Smooth muscle cell (in vitro differentiated cells): ENCODE measurements around the gene LIX1. TPM values are rescaled to one million over a fixed set of nuclear protein-coding genes. Genes with fewer than 3 reads are reported as not detected.
"Not testable (repeated sequence)": the region's sequence is repeated elsewhere in the genome, so short reads cannot be mapped to it uniquely, and the experiment has no call there.

Experiments
- DNase-seq: peaks from one replicate; lab custom pipeline; 2025; ENCODE audit not compliant: unreplicated experiment; lab: John Stamatoyannopoulos, UW
- H2AFZ ChIP-seq: fragments of 200-600 bp; sonication (generic); 2 replicates; pipeline ENCODE4 v1.6.0; 2016; ENCODE audit warnings: antibody characterized with exemption, low read depth, mild to moderate bottlenecking
- H3F3A ChIP-seq: fragments of 200-600 bp; sonication (generic); 2 replicates; pipeline ENCODE4 v1.6.0; 2017; ENCODE audit warnings: antibody characterized with exemption, low read depth
- H3K27ac ChIP-seq: fragments of 200-600 bp; sonication (generic); 2 replicates; pipeline ENCODE4 v1.5.1; 2016; ENCODE audit warnings: low read depth, mild to moderate bottlenecking
- H3K27me3 ChIP-seq: fragments of 200-600 bp; sonication (generic); 2 replicates; pipeline ENCODE4 v1.6.1; 2016; ENCODE audit warnings: low read depth, mild to moderate bottlenecking
- H3K36me3 ChIP-seq: fragments of 200-600 bp; sonication (generic); 2 replicates; pipeline ENCODE4 v1.5.1; 2016; ENCODE audit warnings: low read depth
- H3K4me1 ChIP-seq: fragments of 200-600 bp; sonication (generic); 2 replicates; pipeline ENCODE4 v1.5.1; 2016; ENCODE audit warnings: low read depth
- H3K4me2 ChIP-seq: fragments of 200-600 bp; sonication (generic); 2 replicates; pipeline ENCODE4 v1.6.0; 2016; ENCODE audit warnings: mild to moderate bottlenecking
- H3K4me3 ChIP-seq: fragments of 200-600 bp; sonication (generic); 2 replicates; pipeline ENCODE4 v1.5.1; 2016; ENCODE audit warnings: mild to moderate bottlenecking
- H3K79me2 ChIP-seq: fragments of 200-600 bp; sonication (generic); 2 replicates; pipeline ENCODE4 v1.6.0; 2016; ENCODE audit warnings: low read depth, mild to moderate bottlenecking
- H3K9ac ChIP-seq: fragments of 200-600 bp; sonication (generic); 2 replicates; pipeline ENCODE4 v1.6.0; 2016; ENCODE audit warnings: low read depth
- H3K9me3 ChIP-seq: fragments of 200-600 bp; sonication (generic); replicated peaks from 2 replicates; pipeline ENCODE4 v1.5.1; 2016; ENCODE audit warnings: low read depth
- H4K20me1 ChIP-seq: fragments of 200-600 bp; sonication (generic); 2 replicates; pipeline ENCODE4 v1.6.0; 2016; ENCODE audit warnings: low read depth
- WGBS: methylation state at CpG from one replicate; pipeline ENCODE4 v1.1.7; 2016; ENCODE audit warnings: low lambda C conversion rate; 5-methylcytosine and 5-hydroxymethylcytosine counted together
- polyA plus RNA-seq: library from polyadenylated mRNA; unstranded; fragments of >200 nt; fragmentation: Nextera tagmentation; extraction: Ambion mirVana; gene quantifications from 2 replicates; pipeline ENCODE4 v1.2.1, GENCODE V29; 2016
- total RNA-seq: library from RNA; depleted of rRNA; stranded (reverse); fragments of >200 nt; gene quantifications from 2 replicates; pipeline ENCODE4 v1.2.3, GENCODE V29; 2014
- TF ChIP-seq, protein P1 (sequence below): fragments of 200-600 bp; sonication (generic); IDR thresholded peaks from 2 replicates; pipeline ENCODE4 v1.5.1; 2017; ENCODE audit warnings: borderline replicate concordance, mild to moderate bottlenecking, antibody characterized with exemption; ENCODE audit not compliant: insufficient read depth, poor library complexity, severe bottlenecking

LIX1 gene
- total and polyA plus RNA-seq, 2 experiments from 2014 or later, result 20.1 to 21.8 TPM

DNA sequence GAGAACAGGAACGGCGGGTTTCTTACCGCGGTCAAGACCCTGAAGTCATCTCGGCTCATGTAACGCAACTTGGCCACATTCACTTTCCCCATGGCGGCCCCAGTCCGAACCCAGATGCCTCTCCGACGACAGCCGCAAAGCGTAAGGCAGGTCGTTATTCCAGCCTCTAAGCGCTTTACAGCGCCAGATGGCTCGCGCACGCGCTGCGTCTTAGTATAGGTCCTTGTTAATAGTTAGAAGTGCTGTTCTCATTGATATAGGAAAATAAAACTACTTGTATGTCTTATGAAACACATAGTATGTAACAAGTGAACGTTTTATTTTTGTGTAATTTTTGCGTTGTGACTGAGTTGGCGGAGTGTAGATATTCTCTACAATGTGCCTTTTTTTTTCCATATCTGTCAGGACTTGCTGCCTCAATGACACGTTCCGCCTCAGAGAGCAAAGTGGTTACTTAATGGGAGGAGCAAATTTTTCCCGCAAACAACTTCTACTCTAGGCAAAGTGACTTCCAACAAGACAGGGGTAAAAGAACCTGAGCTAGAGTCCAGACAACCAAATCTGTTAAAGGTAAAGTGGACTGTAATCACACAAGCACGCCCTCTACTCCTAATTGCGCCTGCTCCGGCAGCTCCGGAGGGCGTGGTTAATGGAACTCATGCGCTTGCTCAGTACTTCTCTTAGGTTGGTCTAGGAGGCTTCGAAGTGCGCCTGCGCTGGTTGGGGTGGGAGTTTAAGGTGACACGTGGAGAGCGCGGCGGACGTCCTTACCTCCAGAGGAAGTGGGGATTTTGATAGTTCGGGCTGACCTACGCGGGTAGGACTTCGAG lies 40.9 kb upstream of the LIX1 start, which contains the start of gene RIOK2:
RIOK2 (minus strand) TSS at position 148 of the 830 bp plus-strand sequence; CDS start at position 92, 56 bp downstream.
- H4K20me1 ChIP-seq, result peaks cover 24% of the 10 kb centered on the region
- peak within 1 kb of the TSS; percentile 91 for H3K4me3 ChIP-seq
- no peaks in the 10 kb centered on the region for H3K27me3 ChIP-seq
- TF ChIP-seq, protein P1, sequence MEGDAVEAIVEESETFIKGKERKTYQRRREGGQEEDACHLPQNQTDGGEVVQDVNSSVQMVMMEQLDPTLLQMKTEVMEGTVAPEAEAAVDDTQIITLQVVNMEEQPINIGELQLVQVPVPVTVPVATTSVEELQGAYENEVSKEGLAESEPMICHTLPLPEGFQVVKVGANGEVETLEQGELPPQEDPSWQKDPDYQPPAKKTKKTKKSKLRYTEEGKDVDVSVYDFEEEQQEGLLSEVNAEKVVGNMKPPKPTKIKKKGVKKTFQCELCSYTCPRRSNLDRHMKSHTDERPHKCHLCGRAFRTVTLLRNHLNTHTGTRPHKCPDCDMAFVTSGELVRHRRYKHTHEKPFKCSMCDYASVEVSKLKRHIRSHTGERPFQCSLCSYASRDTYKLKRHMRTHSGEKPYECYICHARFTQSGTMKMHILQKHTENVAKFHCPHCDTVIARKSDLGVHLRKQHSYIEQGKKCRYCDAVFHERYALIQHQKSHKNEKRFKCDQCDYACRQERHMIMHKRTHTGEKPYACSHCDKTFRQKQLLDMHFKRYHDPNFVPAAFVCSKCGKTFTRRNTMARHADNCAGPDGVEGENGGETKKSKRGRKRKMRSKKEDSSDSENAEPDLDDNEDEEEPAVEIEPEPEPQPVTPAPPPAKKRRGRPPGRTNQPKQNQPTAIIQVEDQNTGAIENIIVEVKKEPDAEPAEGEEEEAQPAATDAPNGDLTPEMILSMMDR, result no peak
- H3K36me3 ChIP-seq, result peaks cover 5% of the 10 kb centered on the region
- under 1% methylated on average over 44 of the region's 44 CpGs for WGBS
- H3K4me2 ChIP-seq, result peak within 1 kb of the TSS; percentile 89
- peaks cover 38% of the 10 kb centered on the region for H3K79me2 ChIP-seq
- H3K9ac ChIP-seq, result peak within 1 kb of the TSS; percentile 93
- peak; percentile 46 for DNase-seq
- peak within 1 kb of the TSS; percentile 94 for H3K27ac ChIP-seq
- H3K4me1 ChIP-seq, result peaks cover 12% of the 10 kb centered on the region
- no peaks in the 10 kb centered on the region for H3K9me3 ChIP-seq
- H2AFZ ChIP-seq, result peak within 1 kb of the TSS; percentile 98
- H3F3A ChIP-seq, result no peaks in the 10 kb centered on the region

DNA sequence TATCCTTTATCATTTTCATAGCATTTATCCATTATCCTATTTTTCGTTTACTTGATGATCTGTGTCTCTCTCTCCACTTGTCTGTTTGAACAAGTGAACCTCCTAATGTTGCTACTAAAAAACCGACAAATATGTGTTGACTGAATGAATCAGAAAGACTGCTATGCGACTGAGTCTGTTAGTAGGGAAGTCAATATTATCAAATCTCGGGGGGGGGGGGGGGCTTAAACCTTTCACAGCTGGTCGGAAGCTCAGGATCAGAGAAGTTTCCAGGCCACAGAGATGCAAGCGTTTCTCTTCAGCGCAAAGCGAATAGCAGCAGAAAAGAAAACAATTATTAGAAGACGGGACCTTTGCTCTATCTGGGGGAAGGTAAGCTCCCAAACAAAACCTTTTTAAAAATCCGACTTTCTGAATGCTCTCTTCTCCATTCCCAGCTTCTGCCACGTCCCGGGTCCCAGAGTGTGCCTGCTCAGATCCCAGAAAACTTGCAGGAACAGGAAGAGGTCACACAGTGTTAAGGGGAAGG lies 40.2 kb upstream of the LIX1 start:
- DNase-seq, result no peak
- TF ChIP-seq, protein P1, result no peak

DNA sequence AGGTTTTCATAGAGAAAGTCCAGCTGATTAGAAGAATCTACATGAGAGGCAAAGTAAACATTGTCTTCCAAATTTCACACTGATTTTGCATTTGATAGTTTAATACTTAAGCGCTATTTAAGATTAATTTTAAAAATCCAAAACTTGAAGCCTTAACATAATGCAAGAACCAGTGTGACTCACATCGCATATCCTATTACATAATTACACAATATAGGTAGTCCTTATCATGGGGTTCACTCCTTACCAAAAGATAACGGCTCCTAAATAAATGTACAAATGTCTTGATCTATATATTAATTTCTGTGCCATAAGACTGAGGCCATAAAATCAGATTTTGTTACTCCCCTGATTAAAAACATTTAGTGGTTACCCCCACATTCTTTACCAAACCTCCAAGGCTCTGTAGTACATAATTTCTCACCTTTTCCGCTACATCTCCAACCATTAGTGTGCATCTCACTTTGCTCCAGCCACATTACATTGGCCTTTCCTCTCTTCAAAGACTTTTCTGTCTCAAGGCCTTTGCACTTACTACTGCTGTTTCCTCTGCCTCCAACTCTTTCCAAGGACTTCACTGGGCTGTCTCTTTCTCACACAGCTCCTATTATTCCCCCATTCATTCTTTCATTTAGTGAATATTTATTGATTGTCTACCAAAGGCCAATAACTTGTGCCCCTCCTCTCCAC lies 39.6 kb upstream of the LIX1 start:
- H3K9me3 ChIP-seq, result no peaks in the 10 kb centered on the region
- no peak overlapping the region for H2AFZ ChIP-seq
- 89% methylated on average over 4 of the region's 4 CpGs for WGBS
- H3K36me3 ChIP-seq, result peaks cover 12% of the 10 kb centered on the region
- no peak for DNase-seq
- TF ChIP-seq, protein P1, result no peak
- H3K9ac ChIP-seq, result peak overlapping the region; percentile 93
- H3K4me3 ChIP-seq, result peak overlapping the region; percentile 91
- peak overlapping the region; percentile 89 for H3K4me2 ChIP-seq
- peak overlapping the region; percentile 94 for H3K27ac ChIP-seq
- H3K79me2 ChIP-seq, result peaks cover 38% of the 10 kb centered on the region
- H3K4me1 ChIP-seq, result peaks cover 12% of the 10 kb centered on the region
- no peaks in the 10 kb centered on the region for H3F3A ChIP-seq
- no peaks in the 10 kb centered on the region for H3K27me3 ChIP-seq
- H4K20me1 ChIP-seq, result peaks cover 24% of the 10 kb centered on the region

More for the DNA sequence above, 40.2 kb upstream of the LIX1 start:
- peak overlapping the region; percentile 91 for H3K4me3 ChIP-seq
- peaks cover 38% of the 10 kb centered on the region for H3K79me2 ChIP-seq
- peaks cover 12% of the 10 kb centered on the region for H3K4me1 ChIP-seq
- no peaks in the 10 kb centered on the region for H3F3A ChIP-seq
- peak overlapping the region; percentile 89 for H3K4me2 ChIP-seq
- peak overlapping the region; percentile 98 for H2AFZ ChIP-seq
- H3K9ac ChIP-seq, result peak overlapping the region; percentile 93
- H3K36me3 ChIP-seq, result peaks cover 6% of the 10 kb centered on the region
- no peaks in the 10 kb centered on the region for H3K27me3 ChIP-seq
- peaks cover 24% of the 10 kb centered on the region for H4K20me1 ChIP-seq
- peak overlapping the region; percentile 94 for H3K27ac ChIP-seq
- under 1% methylated on average over 12 of the region's 12 CpGs for WGBS
- no peaks in the 10 kb centered on the region for H3K9me3 ChIP-seq

DNA sequence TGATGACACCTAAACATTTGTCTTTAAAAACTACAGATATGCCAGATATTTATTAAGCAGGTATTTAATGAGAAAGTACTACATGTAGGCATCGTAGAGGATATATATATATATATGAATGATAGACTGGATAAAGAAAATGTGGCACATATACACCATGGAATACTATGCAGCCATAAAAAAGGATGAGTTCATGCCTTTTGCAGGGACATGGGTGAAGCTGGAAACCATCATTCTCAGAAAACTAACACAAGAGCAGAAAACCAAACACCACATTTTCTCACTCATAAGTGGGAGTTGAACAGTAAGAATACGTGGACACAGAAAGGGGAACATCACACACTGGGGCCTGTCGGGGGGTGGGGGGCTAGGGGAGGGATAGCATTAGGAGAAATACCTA lies 37.0 kb upstream of the LIX1 start:
- H3K9ac ChIP-seq, H3K4me3 ChIP-seq, H3F3A ChIP-seq, H3K27me3 ChIP-seq, H2AFZ ChIP-seq, DNase-seq, H3K27ac ChIP-seq, H3K4me2 ChIP-seq, H3K9me3 ChIP-seq: not testable (repeated sequence)
- 71% methylated on average over 2 of the region's 3 CpGs for WGBS
- peaks cover 24% of the 10 kb centered on the region for H4K20me1 ChIP-seq
- H3K79me2 ChIP-seq, result peaks cover 38% of the 10 kb centered on the region
- H3K36me3 ChIP-seq, result peaks cover 18% of the 10 kb centered on the region
- H3K4me1 ChIP-seq, result peaks cover 12% of the 10 kb centered on the region
